Measurements from ENCODE around the gene EHBP1L1.

The EHBP1L1 gene

GRCh38 chr11:65540290-65541092 lies 35.4 kb upstream of the EHBP1L1 start:
- Mint-ChIP-seq H3K4me1 (peaks cover 29% of the 10 kb centered on the region), H3K27me3 (no peaks in the 10 kb centered on the region), H3K27ac (no peak overlapping the region), H3K4me3 (peak overlapping the region; percentile 85), H3K9me3 (no peaks in the 10 kb centered on the region)
- peak; percentile 88 to 94 for DNase-seq
- ATAC-seq: peak; percentile 84

DNA sequence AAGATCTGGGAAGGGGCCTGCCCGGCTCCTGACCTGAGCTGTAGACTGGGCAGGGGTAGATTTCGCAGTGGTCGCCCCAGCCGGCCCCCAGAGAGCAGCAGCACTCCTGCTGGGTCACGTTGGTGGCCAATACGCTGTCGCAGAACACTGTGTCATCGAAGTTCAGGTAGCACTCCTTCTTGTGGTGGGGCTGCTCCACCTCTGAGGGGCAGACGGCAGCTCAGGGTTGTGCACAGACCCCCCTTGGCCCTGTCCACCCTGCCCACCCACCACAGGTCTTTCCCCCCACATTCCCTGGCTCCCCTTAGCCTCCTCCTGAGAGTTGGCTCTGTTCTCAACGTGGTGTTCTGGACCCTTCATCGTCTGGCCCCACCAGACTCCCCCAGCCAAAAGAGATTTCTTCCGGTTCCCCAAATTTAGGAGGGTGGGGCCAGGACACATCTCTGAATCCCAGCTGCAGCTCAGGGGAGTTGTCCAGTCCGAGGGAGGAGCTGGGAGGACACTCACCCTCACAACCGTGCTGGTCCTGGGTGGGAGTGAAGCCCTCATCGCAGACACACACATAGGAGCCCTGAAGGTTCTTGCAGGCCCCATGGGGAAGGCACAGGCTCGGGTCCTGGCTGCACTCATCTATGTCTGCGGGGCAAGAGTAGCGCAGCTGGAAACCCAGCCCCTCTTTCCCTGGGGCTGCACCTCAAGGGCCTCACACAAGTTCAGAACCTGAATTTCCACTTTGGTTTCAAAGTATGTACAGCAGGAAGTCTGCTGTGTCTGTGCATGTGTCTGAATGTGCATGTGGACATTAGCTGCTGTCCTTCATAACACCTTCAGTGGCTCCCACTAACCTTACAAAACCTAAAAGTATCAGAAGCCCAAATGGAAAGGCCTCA lies 34.5 kb upstream of the EHBP1L1 start:
- Mint-ChIP-seq H3K27me3 (no peaks in the 10 kb centered on the region), H3K4me1 (peaks cover 37% of the 10 kb centered on the region), H3K4me3 (peak overlapping the region; percentile 85), H3K9me3 (no peaks in the 10 kb centered on the region), H3K27ac (no peak overlapping the region)
- DNase-seq (no peak), ATAC-seq (peak; percentile 1)

- H3K27ac Mint-ChIP-seq: no peak overlapping the region
- H3K4me1 Mint-ChIP-seq: peaks cover 46% of the 10 kb centered on the region
- no peak for DNase-seq
- no peaks in the 10 kb centered on the region for H3K9me3 Mint-ChIP-seq
- H3K27me3 Mint-ChIP-seq: no peaks in the 10 kb centered on the region
- ATAC-seq: no peak
- no peak overlapping the region for H3K4me3 Mint-ChIP-seq
Observed at GRCh38 chr11:65542738-65543390, 33.0 kb upstream of the EHBP1L1 start.

DNA sequence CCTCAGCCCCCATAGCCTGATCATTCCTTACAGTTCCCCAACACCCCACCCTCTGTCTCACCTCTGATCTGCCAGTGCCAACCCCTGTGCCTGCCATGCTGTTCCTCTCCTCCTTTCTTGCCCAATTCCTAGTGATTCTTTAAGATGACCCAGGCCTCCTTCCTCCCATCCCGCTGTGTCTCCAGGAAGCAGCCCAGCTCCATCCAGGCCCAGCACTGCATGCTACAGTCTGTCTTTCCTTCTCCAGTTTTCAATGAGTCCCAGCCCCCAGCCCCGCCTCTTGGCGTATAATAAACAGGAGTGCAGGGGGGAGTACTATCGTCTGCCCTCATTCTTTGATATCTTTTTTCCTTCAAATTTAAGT lies 30.0 kb upstream of the EHBP1L1 start:
- Mint-ChIP-seq H3K27me3 (no peaks in the 10 kb centered on the region), H3K4me1 (peaks cover 64% of the 10 kb centered on the region), H3K27ac (peak overlapping the region in 1 of 2 donors; percentile 29), H3K9me3 (no peaks in the 10 kb centered on the region), H3K4me3 (peak overlapping the region; percentile 40 to 85)
- DNase-seq (no peak), ATAC-seq (no peak)

DNA sequence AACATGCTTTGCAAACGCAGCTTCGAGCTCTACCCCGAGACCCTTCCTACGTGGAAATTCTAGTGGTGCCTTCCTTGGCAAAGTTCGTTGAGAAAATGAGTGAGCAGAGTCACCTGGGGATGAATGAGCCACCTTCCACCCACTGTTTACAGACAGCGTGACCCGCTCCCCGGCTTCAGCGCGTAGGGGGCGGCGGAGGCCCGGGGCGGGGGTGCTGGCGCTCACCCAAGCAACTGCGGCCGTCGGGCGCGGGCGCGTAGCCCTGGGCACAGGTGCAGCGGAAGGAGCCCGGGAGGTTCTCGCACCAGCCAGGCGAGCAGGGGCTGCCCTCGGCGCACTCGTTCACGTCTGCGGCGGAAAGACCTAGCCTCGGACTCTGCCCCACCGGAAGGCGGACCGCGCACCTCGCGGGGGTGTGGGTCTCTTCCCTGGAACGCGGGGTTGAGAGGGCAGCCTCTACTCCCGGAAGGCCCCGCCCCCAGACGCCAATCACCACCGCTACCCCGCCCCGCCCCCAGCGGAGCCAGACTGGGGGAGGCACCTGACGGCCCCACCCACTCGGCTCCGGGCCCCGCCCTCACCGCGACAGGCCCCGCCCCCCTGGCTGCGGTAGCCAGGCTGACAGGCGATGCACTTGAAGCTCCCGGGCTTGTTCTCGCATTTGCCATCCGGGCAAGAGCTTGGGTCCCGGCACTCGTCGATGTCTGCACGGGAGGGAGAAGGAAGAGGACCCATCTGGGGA lies 29.5 kb upstream of the EHBP1L1 start:
- no peaks in the 10 kb centered on the region for H3K27me3 Mint-ChIP-seq
- peaks cover 64% of the 10 kb centered on the region for H3K4me1 Mint-ChIP-seq
- ATAC-seq: peak; percentile 87
- H3K27ac Mint-ChIP-seq: peak overlapping the region; percentile 34 to 54
- DNase-seq: peak; percentile 95 to 98
- peak overlapping the region; percentile 80 to 85 for H3K4me3 Mint-ChIP-seq
- no peaks in the 10 kb centered on the region for H3K9me3 Mint-ChIP-seq

DNA sequence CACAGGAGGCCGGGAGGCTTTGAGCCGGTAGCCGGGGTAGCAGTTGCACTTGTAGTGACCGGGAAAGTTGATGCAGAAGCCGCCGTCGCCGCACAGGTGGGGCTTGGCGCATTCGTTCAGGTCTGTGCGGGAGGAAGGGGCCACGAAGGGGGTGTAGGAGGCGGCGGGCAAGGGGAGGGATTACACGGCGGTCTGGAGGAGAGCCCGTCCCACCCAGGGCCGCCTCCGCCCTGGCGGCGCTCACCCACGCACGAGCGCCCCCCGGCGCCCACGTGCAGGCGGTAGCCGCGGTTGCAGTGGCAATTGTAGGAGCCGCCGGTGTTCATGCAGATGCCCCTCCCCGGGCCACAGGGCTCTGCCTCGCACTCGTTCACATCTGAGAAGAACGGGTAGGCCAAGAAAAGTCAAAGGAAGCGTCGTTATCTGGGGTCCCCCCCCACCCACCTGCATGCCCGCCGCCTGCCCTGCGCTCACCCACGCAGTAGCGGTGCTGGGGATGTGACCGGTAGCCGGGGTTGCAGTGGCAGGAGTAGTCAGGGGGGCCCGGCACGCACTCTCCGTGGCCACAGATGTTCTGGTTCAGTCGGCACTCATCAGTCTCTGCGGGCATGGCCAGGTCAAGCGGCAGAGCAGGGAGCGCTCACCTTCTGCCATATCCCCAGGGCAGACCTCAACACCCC lies 28.3 kb upstream of the EHBP1L1 start:
- peaks cover 68% of the 10 kb centered on the region for H3K4me1 Mint-ChIP-seq

GRCh38 chr11:65548395-65548794 lies 27.5 kb upstream of the EHBP1L1 start:
- Mint-ChIP-seq H3K9me3 (no peaks in the 10 kb centered on the region), H3K4me3 (peak overlapping the region; percentile 36 to 65), H3K27ac (peak overlapping the region; percentile 20 to 74), H3K27me3 (no peaks in the 10 kb centered on the region), H3K4me1 (peaks cover 76% of the 10 kb centered on the region)
- no peak for DNase-seq
- no peak for ATAC-seq

More for the DNA sequence above, 28.3 kb upstream of the EHBP1L1 start:
- no peaks in the 10 kb centered on the region for H3K27me3 Mint-ChIP-seq
- H3K27ac Mint-ChIP-seq: no peak overlapping the region
- DNase-seq (no peak), ATAC-seq (no peak)
- peak overlapping the region; percentile 36 to 85 for H3K4me3 Mint-ChIP-seq
- H3K9me3 Mint-ChIP-seq: no peaks in the 10 kb centered on the region

DNA sequence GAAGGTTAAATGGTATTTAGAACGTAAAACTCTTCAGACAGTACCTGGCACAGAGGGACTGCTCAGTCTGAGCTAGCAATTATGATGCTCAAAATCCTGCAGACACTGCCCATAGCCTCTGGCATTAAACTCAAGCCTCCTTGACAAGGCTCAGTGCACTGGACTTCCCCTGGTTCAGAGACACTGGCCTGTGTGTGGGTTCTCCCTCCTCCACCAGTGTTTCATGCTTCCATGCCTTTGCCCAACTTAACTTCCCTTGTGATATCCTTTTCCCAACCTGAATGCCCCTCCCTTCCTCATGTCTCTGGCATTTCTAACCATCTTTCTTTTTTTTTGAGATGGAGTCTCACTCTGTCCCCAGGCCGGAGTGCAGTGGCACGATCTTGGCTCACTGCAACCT lies 26.8 kb upstream of the EHBP1L1 start:
- no peaks in the 10 kb centered on the region for H3K9me3 Mint-ChIP-seq
- H3K4me1 Mint-ChIP-seq: peaks cover 82% of the 10 kb centered on the region
- H3K27ac Mint-ChIP-seq: no peak overlapping the region
- H3K27me3 Mint-ChIP-seq: no peaks in the 10 kb centered on the region
- DNase-seq: no peak
- H3K4me3 Mint-ChIP-seq: no peak overlapping the region
- ATAC-seq: no peak

DNA sequence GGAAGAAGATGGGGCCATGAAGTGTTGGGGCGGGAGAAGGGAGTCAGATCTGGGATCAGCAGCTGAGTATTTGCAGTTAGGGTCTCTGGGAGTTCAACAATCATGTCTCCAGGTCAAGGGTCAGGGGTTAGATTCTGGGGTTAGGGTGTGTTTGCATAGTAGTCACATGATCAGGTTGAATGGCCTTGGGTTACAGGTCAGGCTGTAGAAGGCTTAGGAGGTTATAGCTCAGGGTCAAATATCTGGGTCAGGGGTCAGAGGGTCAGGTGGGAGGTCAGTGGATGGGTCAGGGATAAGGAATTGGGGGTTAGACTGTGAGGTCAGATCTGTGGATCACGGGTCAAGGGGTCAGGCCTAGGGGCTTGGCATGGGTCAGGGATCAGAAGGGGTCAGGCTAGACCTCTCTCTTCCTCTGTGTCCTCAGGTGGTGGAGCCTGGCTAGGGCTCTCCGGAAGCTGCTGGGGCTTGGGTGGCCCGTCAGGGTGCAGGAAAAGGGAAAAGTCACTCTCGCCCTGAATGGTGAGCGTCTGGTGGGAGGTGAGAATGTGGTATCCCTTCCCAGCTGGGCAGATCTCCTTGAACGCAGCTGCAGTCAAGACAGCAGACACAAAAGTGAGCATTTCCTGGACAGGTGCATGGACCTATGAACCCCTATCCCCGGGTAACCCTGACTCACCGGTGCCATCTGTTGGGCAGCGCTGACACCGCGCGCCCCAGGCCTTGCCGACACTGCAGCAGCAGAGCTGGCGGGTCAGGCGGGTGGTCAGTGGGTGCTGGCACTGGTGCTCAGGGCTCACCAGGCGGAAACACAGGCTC lies 24.1 kb upstream of the EHBP1L1 start:
- no peaks in the 10 kb centered on the region for H3K27me3 Mint-ChIP-seq
- peak in 1 of 2 donors; percentile 57 for DNase-seq
- peak overlapping the region; percentile 9 to 65 for H3K27ac Mint-ChIP-seq
- no peaks in the 10 kb centered on the region for H3K9me3 Mint-ChIP-seq
- peak; percentile 50 for ATAC-seq
- H3K4me3 Mint-ChIP-seq: peak overlapping the region in 1 of 2 donors; percentile 6
- H3K4me1 Mint-ChIP-seq: peaks cover 91% of the 10 kb centered on the region

- no peaks in the 10 kb centered on the region for H3K27me3 Mint-ChIP-seq
- H3K4me1 Mint-ChIP-seq: peaks cover 91% of the 10 kb centered on the region
- DNase-seq (no peak), ATAC-seq (no peak)
- no peaks in the 10 kb centered on the region for H3K9me3 Mint-ChIP-seq
- H3K27ac Mint-ChIP-seq: peak overlapping the region in 1 of 2 donors; percentile 4
- H3K4me3 Mint-ChIP-seq: peak overlapping the region; percentile 4 to 6
Observed at GRCh38 chr11:65552388-65552951, 23.4 kb upstream of the EHBP1L1 start.

GRCh38 chr11:65553301-65554001 lies 22.4 kb upstream of the EHBP1L1 start:
- Mint-ChIP-seq H3K4me3 (peak overlapping the region in 1 of 2 donors; percentile 91), H3K27ac (no peak overlapping the region), H3K9me3 (no peaks in the 10 kb centered on the region), H3K27me3 (no peaks in the 10 kb centered on the region), H3K4me1 (peaks cover 82% of the 10 kb centered on the region)
- peak in 1 of 2 donors; percentile 73 for DNase-seq
- ATAC-seq: peak; percentile 63

DNA sequence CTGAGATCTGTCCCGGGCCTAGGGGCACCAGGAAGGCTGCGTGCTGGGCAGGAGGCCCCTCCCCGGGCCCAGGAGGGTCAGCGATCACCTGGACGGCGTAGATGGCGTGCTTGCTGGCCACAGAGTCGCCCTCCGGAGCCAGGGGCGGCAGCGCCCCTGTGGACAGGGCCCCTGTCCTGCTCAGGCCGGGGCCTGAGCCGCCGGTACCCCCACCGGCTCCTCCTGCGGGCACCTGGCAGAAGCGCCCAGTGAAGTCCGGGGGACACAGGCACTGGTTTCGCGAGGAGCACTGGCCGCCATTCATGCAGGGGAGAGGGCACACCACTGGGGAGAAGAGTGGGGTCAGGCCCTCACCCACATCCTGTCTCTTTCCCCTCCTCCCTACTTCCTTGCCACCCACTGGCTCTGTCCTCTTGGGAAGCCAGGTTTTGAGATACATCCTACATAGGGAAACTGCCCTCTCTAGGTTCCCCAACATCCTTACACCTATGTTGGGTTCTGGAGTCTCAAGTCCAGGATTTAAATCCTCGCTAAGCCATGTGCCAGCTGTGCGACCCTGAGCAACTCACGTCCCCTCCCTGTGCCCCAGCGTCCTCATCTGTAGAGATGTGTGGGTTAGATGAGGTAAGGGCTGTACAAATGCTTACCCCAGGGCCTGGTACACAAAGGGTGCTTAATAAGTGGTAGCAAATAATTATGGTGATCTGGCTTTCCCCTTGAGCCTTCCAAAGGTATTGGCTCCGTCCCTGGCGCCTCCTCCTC lies 21.6 kb upstream of the EHBP1L1 start:
- Mint-ChIP-seq H3K9me3 (no peaks in the 10 kb centered on the region), H3K27me3 (no peaks in the 10 kb centered on the region), H3K4me3 (peak overlapping the region; percentile 66 to 91), H3K27ac (peak overlapping the region; percentile 29 to 74), H3K4me1 (peaks cover 81% of the 10 kb centered on the region)
- DNase-seq (no peak), ATAC-seq (no peak)

Measured in stimulated activated naive CD8-positive, alpha-beta T cell treated with anti-CD3 and anti-CD28 coated beads, Interleukin-15, amount 100 ng/mL, for 72 hours (primary cell).